ENCODE results near the gene ULK4. TPM values are rescaled to one million over a fixed set of nuclear protein-coding genes. Genes with fewer than 3 reads are reported as not detected.

The ULK4 gene
- total RNA-seq, 1 experiment from 2014 or later: 6.3 TPM

- Histone ChIP-seq H2AFZ (ENCODE audit: low read depth, low read length, poor library complexity, severe bottlenecking) (no peak overlapping the region), H3K9me2 (ENCODE audit: insufficient read depth) (no peaks in the 10 kb centered on the region), H3K79me2 (ENCODE audit: insufficient read depth, low read length) (no peaks in the 10 kb centered on the region), H3K9me3 (ENCODE audit: control insufficient read depth in 1 of 2, insufficient read depth in 1 of 2, low read depth in 1 of 2, low read length in 2 of 2) (no peaks in the 10 kb centered on the region), H3K4me3 (replicated peaks in 1 of 2; ENCODE audit: low read depth in 1 of 2, low read length in 2 of 2) (no peak overlapping the region), H4K20me1 (ENCODE audit: insufficient read depth) (no peaks in the 10 kb centered on the region), H3K27ac (ENCODE audit: low read depth, low read length) (no peak overlapping the region), H3K27me3 (ENCODE audit: insufficient read depth, low read length) (no peaks in the 10 kb centered on the region), H3K36me3 (ENCODE audit: control insufficient read depth in 1 of 2, insufficient read depth in 2 of 2, low read length in 2 of 2) (no peaks in the 10 kb centered on the region), H3K4me1 (ENCODE audit: control insufficient read depth in 1 of 2, insufficient read depth in 2 of 2, low read length in 2 of 2) (no peaks in the 10 kb centered on the region), H3K4me2 (ENCODE audit: low read length) (no peak overlapping the region), H3K9ac (ENCODE audit: low read length) (no peak overlapping the region)
- DNase-seq (ENCODE audit: low read depth, low spot score) (no peak), ATAC-seq (no peak)
- TF ChIP-seq CBX3 (IDR thresholded peaks at IDR 0.05; ENCODE audit: low read depth): no peak
- no peak for TF ChIP-seq CEBPB (IDR thresholded peaks at IDR 0.05; ENCODE audit: low read depth)
- TF ChIP-seq SP1 (IDR thresholded peaks at IDR 0.05; ENCODE audit: low read depth): no peak
- TF ChIP-seq CTCF (IDR thresholded peaks at IDR 0.05 in 2 of 3, conservative IDR thresholded peaks at IDR 0.05 in 1 of 3; ENCODE audit: borderline replicate concordance in 1 of 3, insufficient read depth in 1 of 3, low read depth in 2 of 3, low read length in 2 of 3): no peak
- TF ChIP-seq YY1 (IDR thresholded peaks at IDR 0.05; ENCODE audit: extremely low read depth, insufficient replicate concordance, low read depth, low read length): no peak
- no peak for TF ChIP-seq ATF3 (IDR thresholded peaks at IDR 0.05)
- TF ChIP-seq EGR1 (IDR thresholded peaks at IDR 0.05; ENCODE audit: low read depth): no peak
- RAD21 ChIA-PET (ENCODE audit: low non-redundant PET in 1 of 2, low total read pairs in 2 of 2, uncharacterized antibody in 2 of 2, unreplicated experiment in 2 of 2): no interaction called here
- POLR2A ChIA-PET: no interaction called here
- CTCF ChIA-PET: no interaction called here
- intact Hi-C loops (cut with micrococcal nuclease): no loop called here
- no TSS peak for BruUV-seq (replicated peaks)
Observed at GRCh38 chr3:41974223-41974622, 12.3 kb upstream of the ULK4 start.

GRCh38 chr3:41972802-41973201 lies 10.9 kb upstream of the ULK4 start:
- Histone ChIP-seq H3K4me1 (ENCODE audit: control insufficient read depth in 1 of 2, insufficient read depth in 2 of 2, low read length in 2 of 2) (no peaks in the 10 kb centered on the region), H3K4me3 (replicated peaks in 1 of 2; ENCODE audit: low read depth in 1 of 2, low read length in 2 of 2) (no peak overlapping the region), H3K9ac (ENCODE audit: low read length) (no peak overlapping the region), H3K27ac (ENCODE audit: low read depth, low read length) (no peak overlapping the region), H3K9me2 (ENCODE audit: insufficient read depth) (no peaks in the 10 kb centered on the region), H3K4me2 (ENCODE audit: low read length) (no peak overlapping the region), H3K36me3 (ENCODE audit: control insufficient read depth in 1 of 2, insufficient read depth in 2 of 2, low read length in 2 of 2) (no peaks in the 10 kb centered on the region), H3K9me3 (ENCODE audit: control insufficient read depth in 1 of 2, insufficient read depth in 1 of 2, low read depth in 1 of 2, low read length in 2 of 2) (no peaks in the 10 kb centered on the region), H3K79me2 (ENCODE audit: insufficient read depth, low read length) (no peaks in the 10 kb centered on the region), H3K27me3 (ENCODE audit: insufficient read depth, low read length) (no peaks in the 10 kb centered on the region), H4K20me1 (ENCODE audit: insufficient read depth) (no peaks in the 10 kb centered on the region), H2AFZ (ENCODE audit: low read depth, low read length, poor library complexity, severe bottlenecking) (no peak overlapping the region)
- no TSS peak for BruUV-seq (replicated peaks)
- ChIA-PET CTCF (no interaction called here), RAD21 (ENCODE audit: low non-redundant PET in 1 of 2, low total read pairs in 2 of 2, uncharacterized antibody in 2 of 2, unreplicated experiment in 2 of 2) (no interaction called here), POLR2A (no interaction called here)
- DNase-seq (ENCODE audit: low read depth, low spot score) (no peak), ATAC-seq (no peak)
- intact Hi-C loops (cut with micrococcal nuclease): no loop called here
- TF ChIP-seq CBX3 (IDR thresholded peaks at IDR 0.05; ENCODE audit: low read depth): no peak
- TF ChIP-seq CEBPB (IDR thresholded peaks at IDR 0.05; ENCODE audit: low read depth): no peak
- no peak for TF ChIP-seq ZNF274 (IDR thresholded peaks at IDR 0.05; ENCODE audit: low read depth, low read length)
- no peak for TF ChIP-seq MAX (IDR thresholded peaks at IDR 0.05)
- TF ChIP-seq POLR2A (IDR thresholded peaks at IDR 0.05; ENCODE audit: borderline replicate concordance, extremely low read depth, insufficient read depth, insufficient read length): no peak
- TF ChIP-seq ZBTB33 (IDR thresholded peaks at IDR 0.05; ENCODE audit: extremely low read depth, insufficient replicate concordance, low read length): no peak
- no peak for TF ChIP-seq EZH2phosphoT487 (IDR thresholded peaks at IDR 0.05; ENCODE audit: borderline replicate concordance)
- no peak for TF ChIP-seq FOSL1 (IDR thresholded peaks at IDR 0.05; ENCODE audit: low read depth)
- TF ChIP-seq CTCF (IDR thresholded peaks at IDR 0.05 in 2 of 3, conservative IDR thresholded peaks at IDR 0.05 in 1 of 3; ENCODE audit: borderline replicate concordance in 1 of 3, insufficient read depth in 1 of 3, low read depth in 2 of 3, low read length in 2 of 3): no peak
